ENCODE data around the gene GPR180. TPM values are rescaled to one million over a fixed set of nuclear protein-coding genes. Genes with fewer than 3 reads are reported as not detected.

The GPR180 gene
- total RNA-seq, 2 experiments from 2014 or later, result 5.3 to 5.4 TPM

- H3K36me3 Mint-ChIP-seq, result peaks cover 30% of the 10 kb centered on the region
- DNase-seq, result no peak
- H3K4me1 Mint-ChIP-seq, result no peaks in the 10 kb centered on the region
- ATAC-seq (ENCODE audit: low read depth), result no peak
- POLR2A ChIA-PET, result no interaction called here
- H3K4me3 Mint-ChIP-seq, result no peak overlapping the region
- no peak overlapping the region for H3K27ac Mint-ChIP-seq
- H3K27me3 Mint-ChIP-seq, result no peaks in the 10 kb centered on the region
- H3K9me3 Mint-ChIP-seq, result no peaks in the 10 kb centered on the region
These were observed 22.6 kb upstream of the GPR180 start for GRCh38 chr13:94579063-94579462.

DNA sequence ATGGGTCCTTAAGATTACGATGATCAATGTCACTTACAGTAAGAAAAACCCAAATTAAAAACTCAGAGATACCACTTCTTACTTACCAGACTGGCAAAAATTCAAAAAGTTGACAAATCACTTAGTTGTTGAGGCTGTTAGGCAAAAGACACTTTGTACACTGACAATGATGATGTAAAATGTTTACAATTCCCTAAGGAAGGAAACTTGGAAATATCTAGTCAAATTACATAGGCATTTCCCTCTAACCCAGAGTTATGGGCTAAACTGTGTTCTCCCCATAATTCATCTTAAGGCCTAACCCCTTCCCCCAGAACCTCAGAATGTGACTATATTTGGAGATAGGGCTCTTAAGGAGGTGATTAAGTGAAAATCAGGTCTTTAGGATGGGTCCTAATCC lies 17.7 kb upstream of the GPR180 start:
- peaks cover 8% of the 10 kb centered on the region for H3K4me1 Mint-ChIP-seq
- no peak for ATAC-seq (ENCODE audit: low read depth)
- no peaks in the 10 kb centered on the region for H3K27me3 Mint-ChIP-seq
- peaks cover 43% of the 10 kb centered on the region for H3K36me3 Mint-ChIP-seq
- H3K4me3 Mint-ChIP-seq, result no peak overlapping the region
- no peak for DNase-seq
- POLR2A ChIA-PET, result no interaction called here
- no peaks in the 10 kb centered on the region for H3K9me3 Mint-ChIP-seq
- no peak overlapping the region for H3K27ac Mint-ChIP-seq

DNA sequence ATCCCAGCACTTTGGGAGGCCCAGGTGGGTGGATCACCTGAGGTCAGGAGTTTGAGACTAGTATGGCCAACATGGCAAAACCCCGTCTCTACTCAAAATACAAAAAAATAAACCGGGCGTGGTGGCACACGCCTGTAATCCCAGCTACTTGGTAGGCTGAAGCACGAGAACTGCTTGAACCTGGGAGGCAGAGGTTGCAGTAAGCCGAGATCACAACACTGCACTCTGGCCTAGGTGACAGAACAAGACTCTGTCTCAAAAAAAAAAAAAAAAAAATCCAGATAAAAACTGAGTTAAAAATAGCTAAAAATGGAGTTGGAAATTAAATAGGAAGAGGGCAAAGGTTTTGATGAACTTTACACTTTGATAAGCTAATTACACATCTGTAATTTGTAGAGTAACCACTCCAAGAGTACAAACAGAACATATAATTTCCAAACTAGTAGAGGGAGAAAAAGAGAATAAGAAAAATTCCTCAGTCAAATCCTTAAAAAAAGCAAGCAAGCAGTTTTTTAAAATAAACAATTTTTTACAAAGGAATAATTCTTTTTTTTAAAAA lies 16.0 kb upstream of the GPR180 start:
- Mint-ChIP-seq H3K4me1 (peaks cover 11% of the 10 kb centered on the region), H3K36me3 (peaks cover 50% of the 10 kb centered on the region), H3K27me3 (no peaks in the 10 kb centered on the region), H3K9me3 (no peaks in the 10 kb centered on the region), H3K4me3 (no peak overlapping the region), H3K27ac (no peak overlapping the region)
- ATAC-seq (ENCODE audit: low read depth) (no peak), DNase-seq (no peak)
- POLR2A ChIA-PET, result interaction anchor here (0.7 kb wide), 1 partner anchor 50 kb away, joined by 6 read pairs; no protein-coding TSS in a partner anchor

DNA sequence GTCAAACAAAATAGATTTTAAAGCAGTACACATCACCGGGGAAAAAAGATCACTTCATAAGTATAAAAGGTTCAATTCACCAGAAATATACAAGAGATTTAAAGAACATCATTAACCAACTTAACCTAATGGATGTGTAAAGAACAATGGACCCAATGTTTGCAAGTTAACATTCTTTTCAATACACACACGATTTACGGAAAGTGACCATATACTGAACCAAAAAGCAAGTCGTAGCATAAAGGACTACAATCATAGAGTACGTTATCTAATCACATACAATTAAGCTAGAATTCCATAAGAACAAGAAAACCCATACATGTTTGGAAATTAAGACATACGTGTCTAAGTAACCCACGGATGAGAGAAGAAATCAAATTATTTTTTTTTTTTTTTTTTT lies 15.3 kb upstream of the GPR180 start:
- POLR2A ChIA-PET, result interaction anchor here (0.7 kb wide), 3 partner anchors 10 to 50 kb away, joined by 3 to 6 read pairs (median 3); partner anchors contain the start of gene GPR180
- H3K4me1 Mint-ChIP-seq, result peaks cover 12% of the 10 kb centered on the region
- no peak overlapping the region for H3K4me3 Mint-ChIP-seq
- no peak for ATAC-seq (ENCODE audit: low read depth)
- peaks cover 49% of the 10 kb centered on the region for H3K36me3 Mint-ChIP-seq
- H3K9me3 Mint-ChIP-seq, result no peaks in the 10 kb centered on the region
- no peak for DNase-seq
- no peak overlapping the region for H3K27ac Mint-ChIP-seq
- no peaks in the 10 kb centered on the region for H3K27me3 Mint-ChIP-seq

DNA sequence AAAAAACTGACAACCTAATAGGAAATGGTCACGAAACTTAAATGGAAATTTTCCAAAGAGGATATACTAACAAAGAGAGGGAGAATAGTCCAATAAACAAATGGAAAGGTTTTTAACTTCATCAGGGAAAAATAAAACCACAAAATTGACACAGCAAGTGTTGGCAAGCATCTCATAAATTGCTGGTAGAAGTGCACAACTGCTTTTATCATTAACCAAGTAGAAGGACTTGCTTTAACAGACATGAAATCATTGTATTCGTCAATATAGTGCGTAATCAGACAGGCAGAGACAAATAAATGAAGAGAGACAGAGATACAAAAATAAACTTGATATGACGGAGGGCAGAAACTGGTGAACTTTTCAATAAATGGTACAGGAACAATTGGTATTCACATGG lies 13.1 kb upstream of the GPR180 start:
- ATAC-seq (ENCODE audit: low read depth), result no peak
- Mint-ChIP-seq H3K4me3 (no peak overlapping the region), H3K4me1 (peaks cover 16% of the 10 kb centered on the region), H3K27me3 (no peaks in the 10 kb centered on the region), H3K27ac (no peak overlapping the region), H3K36me3 (peaks cover 40% of the 10 kb centered on the region), H3K9me3 (no peaks in the 10 kb centered on the region)
- no peak for DNase-seq
- POLR2A ChIA-PET, result no interaction called here

GRCh38 chr13:94590744-94591143 lies 10.9 kb upstream of the GPR180 start:
- Mint-ChIP-seq H3K4me1 (peaks cover 27% of the 10 kb centered on the region), H3K36me3 (peaks cover 37% of the 10 kb centered on the region)
- POLR2A ChIA-PET, result interaction anchor here (1.1 kb wide), 1 partner anchor 41 kb away, joined by 4 read pairs; no protein-coding TSS in a partner anchor

GRCh38 chr13:94595001-94595949 lies 6.4 kb upstream of the GPR180 start:
- peak; percentile 50 for DNase-seq
- H3K9me3 Mint-ChIP-seq, result no peaks in the 10 kb centered on the region
- H3K27ac Mint-ChIP-seq, result peak overlapping the region; percentile 81
- H3K27me3 Mint-ChIP-seq, result no peaks in the 10 kb centered on the region
- H3K4me1 Mint-ChIP-seq, result peaks cover 27% of the 10 kb centered on the region
- peak; percentile 67 for ATAC-seq (ENCODE audit: low read depth)
- H3K36me3 Mint-ChIP-seq, result peaks cover 18% of the 10 kb centered on the region
- peak overlapping the region; percentile 91 for H3K4me3 Mint-ChIP-seq
- POLR2A ChIA-PET, result interaction anchor here (0.6 to 2.3 kb wide), 13 partner anchors 9 to 271 kb away, joined by 3 to 43 read pairs (median 5); no protein-coding TSS in a partner anchor

More at GRCh38 chr13:94590744-94591143, 10.9 kb upstream of the GPR180 start:
- H3K9me3 Mint-ChIP-seq, result no peaks in the 10 kb centered on the region
- H3K27me3 Mint-ChIP-seq, result no peaks in the 10 kb centered on the region
- no peak overlapping the region for H3K4me3 Mint-ChIP-seq
- no peak overlapping the region for H3K27ac Mint-ChIP-seq
- ATAC-seq (ENCODE audit: low read depth), result no peak
- no peak for DNase-seq

- DNase-seq, result peak; percentile 91
- ATAC-seq (ENCODE audit: low read depth), result peak; percentile 96
- Mint-ChIP-seq H3K4me3 (peak within 1 kb of the TSS; percentile 91), H3K36me3 (peaks cover 12% of the 10 kb centered on the region), H3K4me1 (peaks cover 26% of the 10 kb centered on the region), H3K27me3 (no peaks in the 10 kb centered on the region), H3K27ac (peak within 1 kb of the TSS; percentile 81), H3K9me3 (peaks cover 5% of the 10 kb centered on the region)
- POLR2A ChIA-PET, result interaction anchor here (0.6 to 2.3 kb wide), 14 partner anchors 8 to 272 kb away, joined by 3 to 43 read pairs (median 4); no protein-coding TSS in a partner anchor
These were observed 5.6 kb upstream of the GPR180 start, which contains the start of gene TGDS for GRCh38 chr13:94595950-94596574. TSS of gene TGDS (minus strand) at chr13:94596152. CDS start at chr13:94596136, 16 bp downstream.

DNA sequence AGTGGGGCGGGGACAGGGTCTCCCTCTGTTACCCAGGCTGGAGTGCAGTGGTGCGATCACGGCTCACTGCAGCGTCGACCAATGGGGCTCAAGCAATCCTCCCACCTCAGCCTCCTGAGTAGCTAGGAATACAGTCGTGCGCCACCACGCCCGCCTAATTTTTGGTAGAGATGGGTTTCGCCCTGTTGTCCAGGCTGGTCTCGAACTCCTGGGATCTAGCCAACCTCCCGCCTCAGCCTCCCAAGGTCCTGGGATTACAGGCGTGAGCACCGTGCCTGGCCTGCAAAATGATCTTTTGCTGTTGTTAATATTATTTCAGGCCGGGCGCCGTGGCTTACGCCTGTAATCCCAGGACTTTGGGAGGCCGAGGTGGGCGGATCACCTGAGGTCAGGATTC lies 5.1 kb upstream of the GPR180 start:
- no peak for ATAC-seq (ENCODE audit: low read depth)
- Mint-ChIP-seq H3K4me1 (peaks cover 28% of the 10 kb centered on the region), H3K9me3 (peaks cover 5% of the 10 kb centered on the region), H3K36me3 (peaks cover 12% of the 10 kb centered on the region), H3K4me3 (peak overlapping the region; percentile 91), H3K27ac (peak overlapping the region; percentile 81), H3K27me3 (no peaks in the 10 kb centered on the region)
- DNase-seq, result no peak
- POLR2A ChIA-PET, result interaction anchor here (0.8 to 2.3 kb wide), 10 partner anchors 8 to 273 kb away, joined by 3 to 43 read pairs (median 5); no protein-coding TSS in a partner anchor

DNA sequence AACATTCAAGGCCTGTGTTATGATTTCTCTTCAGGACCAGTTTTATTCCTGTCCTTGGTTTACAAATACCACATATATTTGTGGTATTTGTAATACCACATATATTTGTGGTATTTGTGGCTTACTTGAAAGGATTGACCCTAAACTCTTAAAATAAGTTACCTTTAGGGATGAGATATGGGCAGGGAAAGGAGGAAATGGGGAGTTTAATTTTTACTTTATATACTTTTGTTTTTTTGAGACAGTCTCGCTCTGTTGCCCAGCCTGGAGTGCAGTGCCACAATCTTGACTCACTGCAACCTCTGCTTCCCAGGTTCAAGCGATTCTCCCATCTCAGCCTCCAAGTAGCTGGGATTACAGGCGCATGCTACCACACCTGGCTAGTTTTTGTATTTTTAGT lies 3.4 kb upstream of the GPR180 start:
- Mint-ChIP-seq H3K4me1 (peaks cover 31% of the 10 kb centered on the region), H3K27ac (no peak overlapping the region), H3K4me3 (no peak overlapping the region), H3K9me3 (peaks cover 5% of the 10 kb centered on the region), H3K27me3 (no peaks in the 10 kb centered on the region), H3K36me3 (peaks cover 6% of the 10 kb centered on the region)
- DNase-seq, result no peak
- ATAC-seq (ENCODE audit: low read depth), result no peak
- POLR2A ChIA-PET, result no interaction called here

- H3K27ac Mint-ChIP-seq, result no peak overlapping the region
- ATAC-seq (ENCODE audit: low read depth) (no peak), DNase-seq (no peak)
- peaks cover 2% of the 10 kb centered on the region for H3K36me3 Mint-ChIP-seq
- H3K4me1 Mint-ChIP-seq, result peaks cover 23% of the 10 kb centered on the region
- H3K9me3 Mint-ChIP-seq, result peaks cover 5% of the 10 kb centered on the region
- POLR2A ChIA-PET, result no interaction called here
- H3K27me3 Mint-ChIP-seq, result no peaks in the 10 kb centered on the region
- no peak overlapping the region for H3K4me3 Mint-ChIP-seq
These were observed 1.8 kb upstream of the GPR180 start for GRCh38 chr13:94599877-94600276.

- peak overlapping the region; percentile 83 for H3K4me3 Mint-ChIP-seq
- no peak for ATAC-seq (ENCODE audit: low read depth)
- H3K27ac Mint-ChIP-seq, result peak overlapping the region; percentile 60
- H3K4me1 Mint-ChIP-seq, result peaks cover 29% of the 10 kb centered on the region
- peaks cover 17% of the 10 kb centered on the region for H3K36me3 Mint-ChIP-seq
- POLR2A ChIA-PET, result interaction anchor here (0.7 to 1.5 kb wide), 3 partner anchors 43 to 61 kb away, joined by 4 to 8 read pairs (median 8); no protein-coding TSS in a partner anchor
- DNase-seq, result no peak
- H3K27me3 Mint-ChIP-seq, result no peaks in the 10 kb centered on the region
- peaks cover 5% of the 10 kb centered on the region for H3K9me3 Mint-ChIP-seq
These were observed 810 bp downstream of the GPR180 start for GRCh38 chr13:94602467-94602866.

DNA sequence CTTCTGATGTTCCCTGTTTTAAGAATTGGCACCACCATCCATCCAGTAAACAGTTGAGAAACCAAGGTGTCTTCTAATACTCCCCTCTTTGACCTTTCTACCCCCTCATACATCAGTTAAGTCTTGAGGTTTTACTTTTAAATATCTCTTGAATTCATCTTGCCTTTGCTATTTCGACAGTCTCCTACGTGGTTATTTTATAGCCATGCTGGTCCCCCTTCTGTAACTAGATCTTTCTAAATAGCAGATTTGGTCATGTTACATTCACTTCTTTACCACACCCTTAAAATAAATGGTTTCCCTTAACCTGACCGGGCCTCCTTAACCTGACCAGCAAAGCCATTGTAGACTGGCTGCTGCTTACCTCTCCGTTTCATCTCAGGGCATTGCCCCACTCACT lies 5.4 kb downstream of the GPR180 start:
- H3K27ac Mint-ChIP-seq, result no peak overlapping the region
- POLR2A ChIA-PET, result no interaction called here
- no peaks in the 10 kb centered on the region for H3K9me3 Mint-ChIP-seq

More for the DNA sequence above, 5.4 kb downstream of the GPR180 start:
- DNase-seq (no peak), ATAC-seq (ENCODE audit: low read depth) (no peak)
- peaks cover 30% of the 10 kb centered on the region for H3K36me3 Mint-ChIP-seq
- no peaks in the 10 kb centered on the region for H3K27me3 Mint-ChIP-seq
- H3K4me3 Mint-ChIP-seq, result no peak overlapping the region
- H3K4me1 Mint-ChIP-seq, result peaks cover 29% of the 10 kb centered on the region

All from activated naive CD8-positive, alpha-beta T cell treated with anti-CD3 and anti-CD28 coated beads, Interleukin-2, amount 10 ng/mL, durations not matched to agents 7 days and 5 days (primary cell).